PC-9 (cell line): ENCODE measurements around the gene OPN1SW. TPM values are rescaled to one million over a fixed set of nuclear protein-coding genes. Genes with fewer than 3 reads are reported as not detected.
A peak's percentile ranks its signal among the peaks of the same experiment; 100 is the strongest.

Source experiments
- BruUV-seq: library from RNA; stranded (reverse); fragments of 400-500 nt; replicated peaks from 2 replicates; lab custom pipeline; 2021; lab: Mats Ljungman, UMichigan
- CTCF ChIA-PET: fragments of 300-600 bp; sonication (Branson Sonifier 250); formaldehyde crosslinking; loops from one replicate; lab custom pipeline; 2022; ENCODE audit warnings: antibody characterized with exemption; lab: Charles Lee
- POLR2A ChIA-PET: fragments of 300-600 bp; sonication (Branson Sonifier 250); formaldehyde crosslinking; loops from one replicate; lab custom pipeline; 2022; ENCODE audit warnings: antibody characterized with exemption; ENCODE audit not compliant: unreplicated experiment; lab: Charles Lee
- DNase-seq, 2 experiments: peaks; one replicate each; pipeline versions ENCODE4 v3.0.0 to v3.0.0-alpha.2; 2015 to 2022; ENCODE audit warnings: mixed read lengths in 1 of 2
- H2AFZ ChIP-seq: fragments of 200-600 bp; sonication (generic); 2 replicates; pipeline ENCODE4 v1.8.1; 2017; ENCODE audit warnings: antibody characterized with exemption
- H3F3A ChIP-seq: fragments of 200-600 bp; sonication (generic); 2 replicates; pipeline ENCODE4 v1.8.1; 2017; ENCODE audit warnings: antibody characterized with exemption, mild to moderate bottlenecking, low read depth; ENCODE audit not compliant: insufficient read depth
- H3K27ac ChIP-seq: fragments of 200-600 bp; sonication (generic); 2 replicates; pipeline ENCODE4 v1.6.1; 2016; ENCODE audit warnings: mixed run types
- H3K27me3 ChIP-seq: fragments of 200-600 bp; sonication (generic); 2 replicates; pipeline ENCODE4 v1.6.1; 2016; ENCODE audit warnings: low read depth, mixed run types; ENCODE audit not compliant: insufficient read depth
- H3K36me3 ChIP-seq: fragments of 200-600 bp; sonication (generic); 2 replicates; pipeline ENCODE4 v1.6.1; 2016; ENCODE audit warnings: low read depth, mixed run types
- H3K4me1 ChIP-seq: fragments of 200-600 bp; sonication (generic); replicated peaks from 2 replicates; pipeline ENCODE4 v1.6.1; 2016; ENCODE audit warnings: mixed run types; ENCODE audit not compliant: insufficient read depth
- H3K4me2 ChIP-seq: fragments of 200-600 bp; sonication (generic); 2 replicates; pipeline ENCODE4 v1.6.1; 2017; ENCODE audit warnings: mixed run types
- H3K4me3 ChIP-seq: fragments of 200-600 bp; sonication (generic); 2 replicates; pipeline ENCODE4 v1.6.1; 2016; ENCODE audit warnings: mixed run types
- H3K79me2 ChIP-seq: fragments of 200-600 bp; sonication (generic); 2 replicates; pipeline ENCODE4 v1.6.1; 2017; ENCODE audit warnings: low read depth, mixed run types
- H3K9me2 ChIP-seq: fragments of 200-600 bp; sonication (generic); 2 replicates; pipeline ENCODE4 v1.8.1; 2017; ENCODE audit warnings: mild to moderate bottlenecking; ENCODE audit not compliant: insufficient read depth
- H3K9me3 ChIP-seq: fragments of 200-600 bp; sonication (generic); 2 replicates; pipeline ENCODE4 v1.8.1; 2016; ENCODE audit warnings: low read depth; ENCODE audit not compliant: insufficient read depth
- H4K20me1 ChIP-seq: fragments of 200-600 bp; sonication (generic); 2 replicates; pipeline ENCODE4 v1.8.1; 2017; ENCODE audit not compliant: insufficient read depth
- EZH2 ChIP-seq: fragments of 200-600 bp; sonication (generic); IDR thresholded peaks from 2 replicates; pipeline ENCODE4 v1.8.0; 2017; ENCODE audit warnings: antibody characterized with exemption, low read depth
- intact Hi-C: fragments of 100-400 bp; cut with micrococcal nuclease; formaldehyde crosslinking; loops from one replicate; pipeline ENCODE4 v1.10.0; 2022; ENCODE audit not compliant: unreplicated experiment
- total RNA-seq: library from RNA; stranded (reverse); gene quantifications from 2 replicates; pipeline ENCODE4 v1.2.3, GENCODE V29; 2021
- TF ChIP-seq, protein P1 (sequence below): fragments of 200-600 bp; sonication (generic); conservative IDR thresholded peaks from 2 replicates; pipeline ENCODE4 v1.6.1; 2017; ENCODE audit warnings: mixed run types, antibody characterized with exemption, mild to moderate bottlenecking, moderate library complexity

The OPN1SW gene
- total RNA-seq, 1 experiment from 2014 or later = not detected

DNA sequence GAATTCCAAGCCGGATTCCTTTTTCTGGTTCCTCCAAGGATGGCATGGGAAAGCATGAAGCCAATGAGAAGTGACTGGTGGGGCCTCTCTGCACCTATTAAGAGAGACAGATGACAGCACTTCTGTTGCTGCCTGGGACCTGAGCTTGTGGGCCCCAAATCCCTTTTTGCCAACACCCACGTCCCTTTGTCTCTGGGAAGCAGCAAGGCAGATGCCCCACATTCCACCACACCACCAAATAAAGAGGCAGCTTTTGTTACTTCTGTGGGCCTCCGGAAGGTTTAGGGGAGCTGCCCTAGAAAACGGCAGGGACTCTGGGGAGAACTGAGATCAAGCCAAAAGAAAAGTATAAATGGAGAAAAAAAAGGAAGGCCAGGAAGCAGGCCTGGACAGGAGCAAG lies 19.5 kb upstream of the OPN1SW start:
- no peaks in the 10 kb centered on the region for H3K9me2 ChIP-seq
- H3K9me3 ChIP-seq = no peaks in the 10 kb centered on the region
- H3K79me2 ChIP-seq = no peaks in the 10 kb centered on the region
- H3F3A ChIP-seq = peaks cover 4% of the 10 kb centered on the region; the same call in 1 of the 2 replicates
- no peak overlapping the region for H2AFZ ChIP-seq
- H3K4me1 ChIP-seq = peaks cover 4% of the 10 kb centered on the region; the same call in 1 of the 2 replicates
- ChIA-PET CTCF (interaction anchor here (0.7 kb wide), 1 partner anchor 20 kb away, joined by 6 read pairs; no protein-coding TSS in a partner anchor), POLR2A (interaction anchor here (0.6 kb wide), 1 partner anchor 57 kb away, joined by 3 read pairs; no protein-coding TSS in a partner anchor)
- H4K20me1 ChIP-seq = no peaks in the 10 kb centered on the region
- no peak for TF ChIP-seq EZH2
- TF ChIP-seq, protein P1, sequence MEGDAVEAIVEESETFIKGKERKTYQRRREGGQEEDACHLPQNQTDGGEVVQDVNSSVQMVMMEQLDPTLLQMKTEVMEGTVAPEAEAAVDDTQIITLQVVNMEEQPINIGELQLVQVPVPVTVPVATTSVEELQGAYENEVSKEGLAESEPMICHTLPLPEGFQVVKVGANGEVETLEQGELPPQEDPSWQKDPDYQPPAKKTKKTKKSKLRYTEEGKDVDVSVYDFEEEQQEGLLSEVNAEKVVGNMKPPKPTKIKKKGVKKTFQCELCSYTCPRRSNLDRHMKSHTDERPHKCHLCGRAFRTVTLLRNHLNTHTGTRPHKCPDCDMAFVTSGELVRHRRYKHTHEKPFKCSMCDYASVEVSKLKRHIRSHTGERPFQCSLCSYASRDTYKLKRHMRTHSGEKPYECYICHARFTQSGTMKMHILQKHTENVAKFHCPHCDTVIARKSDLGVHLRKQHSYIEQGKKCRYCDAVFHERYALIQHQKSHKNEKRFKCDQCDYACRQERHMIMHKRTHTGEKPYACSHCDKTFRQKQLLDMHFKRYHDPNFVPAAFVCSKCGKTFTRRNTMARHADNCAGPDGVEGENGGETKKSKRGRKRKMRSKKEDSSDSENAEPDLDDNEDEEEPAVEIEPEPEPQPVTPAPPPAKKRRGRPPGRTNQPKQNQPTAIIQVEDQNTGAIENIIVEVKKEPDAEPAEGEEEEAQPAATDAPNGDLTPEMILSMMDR = no peak
- H3K4me2 ChIP-seq = no peak overlapping the region
- H3K4me3 ChIP-seq = no peak overlapping the region
- H3K36me3 ChIP-seq = no peaks in the 10 kb centered on the region
- H3K27me3 ChIP-seq = no peaks in the 10 kb centered on the region
- DNase-seq = no peak
- intact Hi-C loops = no loop called here
- BruUV-seq = no TSS peak
- H3K27ac ChIP-seq = no peak overlapping the region

DNA sequence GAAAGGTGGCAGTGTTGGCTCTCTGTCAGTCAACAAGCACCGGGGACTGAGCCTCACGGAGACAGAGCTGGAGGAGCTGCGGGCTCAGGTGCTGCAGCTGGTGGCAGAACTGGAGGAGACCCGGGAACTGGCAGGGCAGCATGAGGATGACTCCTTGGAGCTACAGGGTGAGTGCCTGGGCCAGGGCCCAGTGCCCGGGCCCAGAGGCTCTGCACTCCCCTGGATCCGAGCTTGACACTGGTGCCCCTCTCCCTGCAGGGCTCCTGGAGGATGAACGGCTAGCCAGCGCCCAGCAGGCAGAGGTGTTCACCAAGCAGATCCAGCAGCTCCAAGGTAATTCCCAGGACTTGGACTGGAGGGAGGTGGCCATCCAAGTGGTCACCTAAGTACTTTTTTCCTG lies 18.8 kb upstream of the OPN1SW start:
- ChIA-PET POLR2A (no interaction called here), CTCF (no interaction called here)
- Histone ChIP-seq H4K20me1 (no peaks in the 10 kb centered on the region), H3F3A (peaks cover 4% of the 10 kb centered on the region; the same call in 1 of the 2 replicates), H3K27ac (no peak overlapping the region), H3K4me2 (no peak overlapping the region), H3K4me1 (peaks cover 4% of the 10 kb centered on the region; the same call in 1 of the 2 replicates), H3K36me3 (no peaks in the 10 kb centered on the region), H3K79me2 (no peaks in the 10 kb centered on the region), H3K9me2 (no peaks in the 10 kb centered on the region), H3K4me3 (no peak overlapping the region), H3K9me3 (no peaks in the 10 kb centered on the region), H3K27me3 (no peaks in the 10 kb centered on the region), H2AFZ (no peak overlapping the region)
- intact Hi-C loops = loop anchor here (1.0 to 5.0 kb wide), 3 partner anchors 33 to 86 kb away; partner anchors contain the start of gene ATP6V1F
- no peak for DNase-seq
- TF ChIP-seq EZH2 = no peak
- TF ChIP-seq, protein P1 = no peak
- BruUV-seq = no TSS peak

DNA sequence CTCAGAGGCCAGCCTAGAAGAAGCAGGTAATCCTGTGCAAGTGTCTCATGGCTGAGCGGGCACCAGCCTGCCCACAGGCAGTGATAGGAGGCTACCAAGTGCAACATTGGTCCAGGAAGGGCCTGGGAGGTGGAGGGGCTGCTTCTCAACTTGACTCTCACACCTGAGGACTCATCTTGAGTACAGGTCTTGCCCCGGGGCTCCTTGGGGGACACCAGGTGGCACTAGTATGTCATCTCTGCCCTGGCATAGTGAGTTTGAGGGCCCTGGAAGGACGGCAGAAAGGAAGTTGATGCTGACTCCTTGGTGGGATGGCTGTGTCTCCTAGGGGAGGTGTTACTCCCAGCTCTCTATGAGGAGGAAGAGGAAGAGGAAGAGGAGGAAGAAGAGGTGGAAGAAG lies 18.4 kb upstream of the OPN1SW start:
- Histone ChIP-seq H3K9me2 (no peaks in the 10 kb centered on the region), H3K79me2 (no peaks in the 10 kb centered on the region), H3K4me1 (peaks cover 4% of the 10 kb centered on the region; the same call in 1 of the 2 replicates), H3K4me2 (no peak overlapping the region), H4K20me1 (no peaks in the 10 kb centered on the region), H3K27ac (no peak overlapping the region), H3K4me3 (no peak overlapping the region), H3K9me3 (no peaks in the 10 kb centered on the region), H2AFZ (no peak overlapping the region), H3F3A (peaks cover 4% of the 10 kb centered on the region; the same call in 1 of the 2 replicates), H3K36me3 (no peaks in the 10 kb centered on the region), H3K27me3 (no peaks in the 10 kb centered on the region)
- ChIA-PET POLR2A (no interaction called here), CTCF (no interaction called here)
- TF ChIP-seq, protein P1 = peak; percentile 49
- TF ChIP-seq EZH2 = no peak
- DNase-seq = peak in 1 of 2 experiments; percentile 50
- no TSS peak for BruUV-seq
- intact Hi-C loops = loop anchor here (1.0 to 5.0 kb wide), 3 partner anchors 33 to 86 kb away; partner anchors contain the start of gene ATP6V1F
